ENCODE measurements around the gene RAD51B.

- TF ChIP-seq POLR2AphosphoS5 (IDR thresholded peaks at IDR 0.05) (no peak), CTCF (IDR thresholded peaks at IDR 0.05) (no peak)
These were observed 817.8 kb downstream of the RAD51B start for GRCh38 chr14:68637106-68638021.
